Measurements from ENCODE around the gene ISLR2.
A peak's percentile ranks its signal among the peaks of the same experiment; 100 is the strongest.
"Not testable (repeated sequence)": the region's sequence is repeated elsewhere in the genome, so short reads cannot be mapped to it uniquely, and the experiment has no call there.

Gene ISLR2

GRCh38 chr15:74130155-74130848, at the start of gene ISLR2:
Gene ISLR2, plus strand, starts transcription at chr15:74130586. Its CDS starts 2,169 bp downstream, at chr15:74132755.
- DNase-seq = no peak

DNA sequence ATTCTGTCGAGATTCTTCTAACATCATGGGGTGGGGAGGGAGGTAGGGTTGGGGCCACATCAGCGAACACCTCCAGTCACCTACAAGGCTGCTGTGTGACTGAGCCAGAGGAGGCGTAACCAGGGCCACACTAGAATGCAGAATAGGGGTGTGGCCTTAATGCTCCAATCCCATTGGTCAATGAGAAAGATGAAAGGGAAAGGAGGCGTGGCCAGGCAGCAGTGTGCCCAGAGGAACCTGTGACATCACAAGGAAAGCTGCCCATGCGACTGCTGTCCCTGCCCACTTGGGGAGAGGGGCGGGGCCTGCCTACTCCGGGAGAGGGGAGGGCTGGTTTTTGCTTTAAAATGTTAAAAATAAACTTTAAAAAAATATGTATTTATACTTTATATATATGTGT, 47.9 kb upstream of the ISLR2 start, which contains the start of gene GOLGA6A:
TSS of gene GOLGA6A (minus strand) at position 101 of the 400 bp plus-strand sequence. CDS start at position 60, 41 bp downstream.
- DNase-seq = not testable (repeated sequence)

DNA sequence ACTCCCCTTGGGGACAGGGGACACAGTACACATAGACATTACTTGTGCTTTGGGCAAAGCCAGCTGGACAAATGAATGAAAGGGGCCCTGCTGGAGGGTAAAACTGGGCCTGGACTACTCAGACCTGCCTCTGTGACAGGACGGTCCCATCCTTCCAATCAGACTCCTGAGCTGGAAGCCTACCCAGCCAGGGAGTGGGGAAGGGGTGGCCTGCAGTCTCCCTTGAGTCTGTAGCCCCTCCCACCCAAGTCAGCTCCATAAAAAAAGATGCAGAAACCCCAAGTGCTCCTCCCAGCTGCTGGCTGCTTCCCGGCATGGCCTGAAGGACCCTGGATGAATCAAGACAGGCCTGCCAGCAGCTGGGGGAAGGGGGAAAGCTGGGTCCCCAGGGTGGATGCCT, 35.8 kb upstream of the ISLR2 start:
- DNase-seq = not testable (repeated sequence)

GRCh38 chr15:74095610-74096009, 34.8 kb upstream of the ISLR2 start:
- not testable (repeated sequence) for DNase-seq

- DNase-seq = not testable (repeated sequence)
Measured at GRCh38 chr15:74096753-74097474, 33.5 kb upstream of the ISLR2 start.

- DNase-seq = not testable (repeated sequence)
Measured at GRCh38 chr15:74099963-74100733, 30.2 kb upstream of the ISLR2 start.

- no peak for DNase-seq
Measured at GRCh38 chr15:74108111-74108510, 22.3 kb upstream of the ISLR2 start.

DNA sequence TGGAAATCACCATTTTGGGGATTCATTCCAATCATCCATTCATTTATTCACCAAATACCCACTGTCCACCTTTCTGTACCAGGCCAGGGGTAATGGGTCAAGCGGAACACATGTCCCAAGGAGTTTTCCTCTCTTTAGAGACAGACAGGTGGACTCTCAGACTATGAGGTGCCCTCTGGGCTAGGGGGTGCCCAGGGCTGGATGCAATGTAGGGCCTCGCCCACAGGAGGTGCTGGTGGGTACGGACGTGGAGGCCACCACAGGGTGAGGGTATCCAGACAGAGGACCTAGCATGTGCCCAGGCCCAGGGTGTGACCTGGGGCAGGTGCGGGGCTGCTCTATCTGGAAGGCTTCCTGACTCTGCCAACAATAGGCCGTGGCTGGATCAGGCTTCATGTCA, 21.8 kb upstream of the ISLR2 start:
- DNase-seq = not testable (repeated sequence)

DNA sequence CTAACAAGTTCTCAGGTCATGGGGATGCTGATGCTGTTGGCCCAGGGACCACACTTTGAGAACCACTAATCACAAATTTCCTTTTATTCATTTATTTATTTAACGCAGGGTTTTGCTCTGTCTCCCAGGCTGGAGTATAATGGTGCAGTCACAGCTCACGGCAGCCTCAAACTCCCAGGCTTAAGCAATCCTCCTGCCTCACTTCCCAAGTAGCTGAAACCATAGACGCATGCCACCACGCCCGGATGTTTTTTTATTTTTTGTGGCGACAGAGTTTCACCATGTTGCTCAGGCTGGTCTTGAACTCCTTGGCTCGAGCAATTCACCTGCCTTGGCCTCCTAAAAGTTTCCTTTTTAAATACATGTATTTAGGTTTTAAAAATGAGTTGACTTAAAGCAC, 20.7 kb upstream of the ISLR2 start:
- no peak for DNase-seq

GRCh38 chr15:74120426-74120825, 10.0 kb upstream of the ISLR2 start:
- no peak for DNase-seq

- no peak for DNase-seq
Measured at GRCh38 chr15:74121039-74121438, 9.3 kb upstream of the ISLR2 start.

GRCh38 chr15:74121858-74122257, 8.5 kb upstream of the ISLR2 start:
- DNase-seq = no peak

DNA sequence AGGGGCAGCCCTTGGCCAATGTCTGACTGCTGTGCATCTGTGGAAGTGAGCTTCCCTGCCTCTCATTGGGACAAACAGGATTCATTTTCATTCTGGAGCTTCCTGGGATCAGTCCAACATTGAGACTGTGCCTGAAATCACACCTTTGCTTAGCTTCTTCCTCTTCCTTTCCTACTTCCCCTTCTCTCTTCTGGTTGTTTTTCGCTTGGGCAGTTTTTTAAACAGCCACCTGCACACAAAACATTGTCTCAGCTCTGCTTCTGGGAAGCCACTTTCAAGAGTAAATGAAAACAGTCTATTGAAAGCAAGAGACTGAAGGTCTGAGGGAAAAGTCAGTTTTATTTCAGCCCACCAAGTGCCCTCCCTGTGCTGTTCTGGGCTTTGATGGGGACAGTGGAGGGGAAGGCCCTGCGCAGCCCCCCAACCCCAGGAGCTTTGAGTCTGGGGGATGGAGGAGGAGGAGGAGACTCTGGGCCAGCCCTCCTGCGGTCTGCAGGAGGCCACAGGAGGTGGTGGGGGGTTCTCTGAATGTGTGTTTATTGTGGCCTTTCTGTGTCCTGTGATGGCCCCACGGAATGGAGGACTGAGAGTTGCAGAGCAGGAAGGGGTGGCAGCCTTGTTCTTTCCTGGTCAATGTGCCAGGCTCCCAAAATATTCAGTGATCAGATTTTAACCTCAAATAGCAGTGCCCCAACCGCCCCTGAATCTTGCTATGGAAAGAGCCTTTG, 7.8 kb upstream of the ISLR2 start:
- DNase-seq = no peak

DNA sequence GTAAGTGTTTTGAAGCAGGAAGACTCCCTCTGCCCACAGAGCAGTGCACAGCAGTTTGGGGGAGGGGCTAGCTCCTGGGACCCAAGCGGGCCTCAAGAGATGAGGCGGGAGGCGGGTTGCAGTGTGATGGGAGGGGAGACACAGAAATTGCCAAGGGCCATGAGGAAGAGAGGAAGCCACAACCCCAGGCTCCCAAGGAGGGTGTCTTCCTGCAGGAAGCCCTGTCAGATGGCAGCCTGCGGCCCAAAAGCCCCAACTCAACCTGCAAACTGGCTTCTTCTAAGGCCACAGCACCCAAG, 7.3 kb upstream of the ISLR2 start:
- DNase-seq = no peak

GRCh38 chr15:74123658-74124057, 6.7 kb upstream of the ISLR2 start:
- DNase-seq = no peak

DNA sequence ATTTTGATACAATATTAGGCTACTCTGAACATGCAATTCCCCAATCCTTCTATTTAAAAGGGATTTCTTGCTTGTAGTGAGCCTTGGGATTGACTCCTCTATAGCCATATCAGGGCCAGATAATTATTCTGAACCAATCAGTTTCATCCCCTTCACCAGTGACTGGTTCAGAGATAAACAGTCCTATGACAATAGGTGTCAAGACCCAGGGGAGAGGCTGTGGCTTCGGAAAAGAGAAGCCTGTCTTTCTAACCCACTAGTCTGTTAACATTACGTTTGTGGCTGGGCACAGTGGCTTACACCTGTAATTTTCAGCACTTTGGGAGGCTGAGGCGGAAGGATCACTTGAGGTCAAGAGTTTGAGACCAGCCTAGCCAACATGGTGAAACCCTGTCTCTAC, 6.2 kb upstream of the ISLR2 start:
- DNase-seq = no peak

DNA sequence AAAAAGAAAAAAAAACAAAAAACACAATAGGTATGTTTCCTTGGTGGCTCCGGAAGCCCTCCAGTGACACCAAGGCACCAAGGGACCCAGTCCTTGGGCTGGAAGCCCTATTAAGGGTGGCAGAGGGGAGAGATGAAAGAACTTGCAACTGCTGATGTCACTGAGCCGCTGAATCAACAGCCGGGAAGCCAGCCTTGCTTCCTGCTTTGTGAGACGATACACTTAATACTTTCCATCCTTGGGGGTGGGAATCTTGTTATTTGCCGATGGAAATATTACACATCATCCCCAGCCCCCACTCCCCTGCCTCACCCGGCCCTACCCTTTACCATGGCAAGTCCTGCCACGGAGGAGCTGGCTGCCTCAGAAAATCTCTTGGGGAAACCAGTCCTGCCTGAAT, 5.6 kb upstream of the ISLR2 start:
- DNase-seq = no peak

- DNase-seq = peak; percentile 32 to 57
Measured at GRCh38 chr15:74127255-74127953, 3.0 kb upstream of the ISLR2 start.

DNA sequence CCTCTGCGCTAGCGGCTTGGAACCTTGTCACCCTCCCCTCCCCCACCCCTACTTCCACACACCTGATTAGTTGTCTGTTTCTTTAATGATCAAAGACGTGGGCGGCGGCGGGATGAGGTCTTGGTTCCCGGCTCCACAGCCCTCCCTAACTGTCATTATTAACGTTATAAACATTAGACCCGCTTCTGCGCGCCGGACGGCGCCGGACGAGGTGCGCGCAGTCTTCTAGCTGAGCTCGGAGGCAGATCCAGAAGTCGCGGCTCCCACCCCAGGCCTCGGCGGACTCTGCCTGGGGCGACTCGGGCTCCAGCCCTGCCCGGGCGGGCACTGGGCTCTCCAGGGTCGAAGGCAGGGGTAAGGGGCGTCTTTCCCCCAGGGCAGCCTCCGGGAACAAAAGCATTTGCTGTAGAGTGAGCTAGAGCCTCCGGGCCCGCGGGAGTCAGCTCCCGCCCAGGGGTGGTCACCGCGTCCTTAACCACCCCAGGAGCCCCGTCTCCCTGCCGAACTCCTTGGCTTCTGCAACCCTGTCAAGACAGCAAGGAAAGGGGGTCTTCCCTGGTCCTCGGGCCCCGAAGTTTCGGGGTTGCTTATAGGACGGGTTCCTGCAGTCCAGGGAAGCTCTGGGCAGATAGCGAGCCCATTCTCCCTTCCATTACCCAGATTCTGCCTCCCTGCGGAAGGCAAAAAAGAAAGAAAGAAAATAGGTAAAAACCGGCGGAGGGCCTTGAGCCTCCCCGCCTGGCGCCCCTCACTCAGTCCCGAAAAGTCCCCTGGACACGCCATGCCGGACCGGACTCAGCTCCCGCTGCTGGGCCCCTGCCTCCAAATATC, 2.2 kb upstream of the ISLR2 start:
- no peak for DNase-seq

DNA sequence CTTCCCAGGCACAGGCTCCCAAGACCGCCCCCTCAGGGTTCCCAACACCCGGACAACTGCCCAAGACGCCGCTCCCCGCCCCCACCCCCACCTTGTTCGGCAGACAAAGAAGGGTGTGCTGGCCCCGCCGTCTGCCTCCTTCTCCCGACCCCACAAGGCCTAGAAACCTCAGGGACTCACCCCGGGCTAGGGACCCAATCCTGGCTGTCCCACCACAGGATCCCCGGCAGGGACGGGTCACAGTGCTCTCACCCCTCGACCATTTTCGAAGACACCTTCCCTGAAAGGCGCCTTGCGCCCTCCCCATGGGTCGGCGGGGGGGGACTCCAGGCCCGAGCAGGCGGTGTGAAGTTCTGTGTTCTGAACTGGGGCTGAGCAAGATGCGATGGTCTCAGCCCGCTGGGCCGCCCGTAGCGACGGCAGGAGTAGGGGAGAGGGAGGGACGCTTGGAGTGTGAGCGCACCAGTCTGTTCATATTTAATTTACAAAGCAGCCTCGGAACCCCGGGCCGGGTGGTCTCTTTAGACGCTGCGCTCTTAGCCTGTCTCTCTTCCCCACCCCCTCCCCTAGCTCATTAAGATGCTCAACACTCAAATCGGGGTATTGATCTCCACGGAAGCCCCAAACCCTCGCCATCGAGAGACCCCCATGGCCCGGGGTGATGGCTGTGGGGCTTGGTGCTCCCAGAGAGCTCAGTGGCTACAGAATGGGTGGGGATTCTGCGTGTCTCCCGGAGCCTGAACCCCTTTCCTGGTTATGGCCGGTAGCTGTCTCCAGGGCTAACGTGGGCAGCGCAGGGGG, 1.4 kb upstream of the ISLR2 start:
- DNase-seq = no peak
